OCI-LY3 (cell line): Measurements from ENCODE around the gene LUC7L2.
A peak's percentile ranks its signal among the peaks of the same experiment; 100 is the strongest.
"Not testable (repeated sequence)": the region's sequence is repeated elsewhere in the genome, so short reads cannot be mapped to it uniquely, and the experiment has no call there.

ENCODE experiments used
- H2AFZ ChIP-seq: fragments of 200-600, 300-600 bp; shearing (Covaris generic); 2 replicates; pipeline ENCODE4 v1.6.0; 2014; ENCODE audit warnings: antibody characterized with exemption, low read depth, low read length
- H3K27ac ChIP-seq: fragments of 200-600, 300-600 bp; sonication (generic); 2 replicates; pipeline ENCODE4 v1.5.1; 2014; ENCODE audit warnings: mild to moderate bottlenecking, low read length, moderate library complexity, mixed read lengths
- H3K27me3 ChIP-seq: fragments of 200-600, 300-600 bp; sonication (generic); 2 replicates; pipeline ENCODE4 v1.6.1; 2014; ENCODE audit warnings: low read depth, low read length, mixed read lengths
- H3K36me3 ChIP-seq: fragments of 200-600, 300-600 bp; sonication (generic); replicated peaks from 2 replicates; pipeline ENCODE3; 2014; ENCODE audit warnings: low read depth, low read length, mixed read lengths
- H3K4me1 ChIP-seq: fragments of 300-600, 200-600 bp; sonication (generic); 2 replicates; pipeline ENCODE4 v1.6.1; 2014; ENCODE audit warnings: low read length, mixed read lengths
- H3K4me2 ChIP-seq: fragments of 200-600, 300-600 bp; sonication (generic); 2 replicates; pipeline ENCODE4 v1.6.1; 2014; ENCODE audit warnings: low read length, mixed read lengths
- H3K4me3 ChIP-seq: fragments of 300-600, 200-600 bp; sonication (generic); 2 replicates; pipeline ENCODE4 v1.5.1; 2014; ENCODE audit warnings: antibody characterized with exemption, mild to moderate bottlenecking, low read length, moderate library complexity
- H3K79me2 ChIP-seq: fragments of 300-600, 200-600 bp; shearing (Covaris generic); 2 replicates; pipeline ENCODE4 v1.6.1; 2014; ENCODE audit warnings: mild to moderate bottlenecking, low read length, mixed read lengths
- H3K9ac ChIP-seq: fragments of 300-600, 200-600 bp; shearing (Covaris generic); 2 replicates; pipeline ENCODE4 v1.6.0; 2014; ENCODE audit warnings: mild to moderate bottlenecking, low read length, moderate library complexity
- H3K9me3 ChIP-seq: fragments of 200-600, 300-600 bp; shearing (Covaris generic); 2 replicates; pipeline ENCODE4 v1.6.1; 2014; ENCODE audit warnings: low read length, mixed read lengths; ENCODE audit not compliant: insufficient read depth
- H4K20me1 ChIP-seq: fragments of 200-600, 300-600 bp; sonication (generic); 2 replicates; pipeline ENCODE4 v1.6.1; 2016; ENCODE audit warnings: low read length, mixed read lengths; ENCODE audit not compliant: insufficient read depth
- CTCF ChIP-seq: fragments of 200-600, 300-600 bp; sonication (generic); IDR thresholded peaks from 2 replicates; pipeline ENCODE4 v1.5.1; 2014; ENCODE audit warnings: antibody characterized with exemption, low read length, low read depth
- EZH2phosphoT487 ChIP-seq: fragments of 200-600 bp; shearing (Covaris generic); IDR thresholded peaks from 2 replicates; pipeline ENCODE4 v1.6.1; 2018; ENCODE audit warnings: antibody characterized with exemption, mixed run types, low read depth

The LUC7L2 gene

GRCh38 chr7:139328375-139328774 lies 31.3 kb upstream of the LUC7L2 start:
- no peaks in the 10 kb centered on the region for H3K27me3 ChIP-seq
- TF ChIP-seq EZH2phosphoT487, result no peak
- TF ChIP-seq CTCF, result no peak
- no peak overlapping the region for H2AFZ ChIP-seq
- H4K20me1 ChIP-seq, result no peaks in the 10 kb centered on the region
- peaks cover 9% of the 10 kb centered on the region for H3K4me1 ChIP-seq
- H3K4me3 ChIP-seq, result no peak overlapping the region
- H3K4me2 ChIP-seq, result no peak overlapping the region
- no peaks in the 10 kb centered on the region for H3K36me3 ChIP-seq
- H3K9ac ChIP-seq, result no peak overlapping the region
- H3K79me2 ChIP-seq, result no peaks in the 10 kb centered on the region
- H3K9me3 ChIP-seq, result no peaks in the 10 kb centered on the region
- no peak overlapping the region for H3K27ac ChIP-seq

DNA sequence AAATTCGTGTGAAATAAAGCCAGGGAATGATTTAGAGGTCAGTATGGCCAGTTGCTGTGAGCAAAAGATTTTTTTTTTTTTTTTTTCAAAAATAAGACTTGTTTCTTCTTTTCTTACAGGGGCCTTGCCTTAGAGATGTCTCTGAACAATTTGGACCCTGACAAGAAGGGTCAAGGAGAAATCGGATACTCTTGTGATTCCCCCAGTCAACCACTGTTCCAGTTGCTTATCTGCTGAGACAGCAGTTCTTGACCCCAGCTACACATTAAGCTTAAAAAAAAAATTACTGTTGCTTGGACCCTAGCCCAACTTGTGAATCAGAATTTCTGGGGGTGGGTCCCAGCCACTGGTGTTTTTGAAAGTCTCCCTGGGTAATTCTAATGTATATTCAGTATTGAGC lies 30.6 kb upstream of the LUC7L2 start:
- H3K4me2 ChIP-seq, result no peak overlapping the region
- H3K4me1 ChIP-seq, result peaks cover 9% of the 10 kb centered on the region
- H3K9me3 ChIP-seq, result no peaks in the 10 kb centered on the region

GRCh38 chr7:139330333-139331030 lies 29.2 kb upstream of the LUC7L2 start:
- no peaks in the 10 kb centered on the region for H3K36me3 ChIP-seq
- H3K9ac ChIP-seq, result no peak overlapping the region
- TF ChIP-seq EZH2phosphoT487 (no peak), CTCF (no peak)
- H3K4me2 ChIP-seq, result 0 out of 2 replicates have a peak overlapping the region, but pooled peaks have one; percentile 6
- H3K4me3 ChIP-seq, result no peak overlapping the region
- H4K20me1 ChIP-seq, result no peaks in the 10 kb centered on the region
- no peaks in the 10 kb centered on the region for H3K27me3 ChIP-seq
- H3K79me2 ChIP-seq, result no peaks in the 10 kb centered on the region
- peaks cover 9% of the 10 kb centered on the region for H3K4me1 ChIP-seq
- H3K27ac ChIP-seq, result no peak overlapping the region
- H2AFZ ChIP-seq, result no peak overlapping the region
- no peaks in the 10 kb centered on the region for H3K9me3 ChIP-seq

More for the DNA sequence above, 30.6 kb upstream of the LUC7L2 start:
- Histone ChIP-seq H3K9ac (no peak overlapping the region), H4K20me1 (no peaks in the 10 kb centered on the region), H3K79me2 (no peaks in the 10 kb centered on the region), H3K27ac (no peak overlapping the region), H3K4me3 (no peak overlapping the region), H3K36me3 (no peaks in the 10 kb centered on the region), H2AFZ (no peak overlapping the region), H3K27me3 (no peaks in the 10 kb centered on the region)
- TF ChIP-seq EZH2phosphoT487, result no peak
- TF ChIP-seq CTCF, result no peak

- Histone ChIP-seq H3K4me3 (no peak overlapping the region), H3K27me3 (no peaks in the 10 kb centered on the region)
These were observed 26.9 kb upstream of the LUC7L2 start for GRCh38 chr7:139332697-139333359.

DNA sequence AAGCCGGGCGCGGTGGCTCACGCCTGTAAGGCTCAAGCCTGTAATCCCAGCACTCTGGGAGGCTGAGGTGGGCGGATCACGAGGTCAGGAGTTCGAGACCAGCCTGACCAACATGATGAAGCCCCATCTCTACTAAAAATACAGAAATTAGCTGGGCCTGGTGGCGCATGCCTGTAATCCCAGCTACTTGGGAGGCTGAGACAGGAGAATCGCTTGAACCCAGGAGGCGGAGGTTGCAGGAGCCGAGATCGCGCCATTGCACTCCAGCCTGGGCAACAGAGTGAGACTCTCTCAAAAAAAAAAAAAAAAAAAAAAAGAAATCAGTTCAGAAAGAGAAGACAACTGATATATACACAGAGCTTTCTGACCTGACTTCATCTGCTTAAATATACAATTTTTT lies 26.3 kb upstream of the LUC7L2 start:
- not testable (repeated sequence) for H3K4me2 ChIP-seq, H3K4me3 ChIP-seq, H3K27ac ChIP-seq, H2AFZ ChIP-seq, H3K4me1 ChIP-seq, H3K9me3 ChIP-seq, H3K9ac ChIP-seq, H3K36me3 ChIP-seq, H3K27me3 ChIP-seq, H3K79me2 ChIP-seq, H4K20me1 ChIP-seq

More at GRCh38 chr7:139332697-139333359, 26.9 kb upstream of the LUC7L2 start:
- no peak overlapping the region for H3K27ac ChIP-seq
- no peak overlapping the region for H3K9ac ChIP-seq
- H4K20me1 ChIP-seq, result no peaks in the 10 kb centered on the region
- no peak overlapping the region for H3K4me2 ChIP-seq
- no peaks in the 10 kb centered on the region for H3K36me3 ChIP-seq
- no peaks in the 10 kb centered on the region for H3K79me2 ChIP-seq
- no peaks in the 10 kb centered on the region for H3K9me3 ChIP-seq
- peaks cover 9% of the 10 kb centered on the region for H3K4me1 ChIP-seq
- TF ChIP-seq CTCF (no peak), EZH2phosphoT487 (no peak)
- H2AFZ ChIP-seq, result no peak overlapping the region
